GM19452 (cell line): ENCODE data around the gene LARP1.

Source experiments
- ATAC-seq: cut with Tn5 transposase; IDR thresholded peaks from one replicate; pipeline ENCODE4 v1.9.1; 2021; ENCODE audit not compliant: unreplicated experiment

LARP1 gene

DNA sequence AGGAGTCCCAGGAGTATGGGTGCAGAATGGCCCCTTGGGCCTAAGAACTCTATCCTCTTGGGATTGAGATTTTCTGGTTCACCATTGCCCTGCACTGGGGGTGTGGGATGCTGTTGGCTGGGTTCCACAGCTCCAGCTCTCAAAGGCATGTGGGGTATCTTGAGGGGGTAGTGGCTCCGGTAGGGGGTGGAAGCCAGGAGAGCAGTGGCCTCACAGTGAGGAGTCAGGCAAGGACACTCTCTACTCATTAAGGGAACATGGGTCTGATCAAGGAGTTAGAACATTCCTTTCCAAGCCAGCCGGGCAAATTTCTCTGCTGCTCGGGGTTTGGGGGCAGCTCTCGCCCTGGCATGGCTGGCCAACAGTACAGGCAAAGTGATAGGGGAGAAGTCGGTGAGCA, 33.0 kb downstream of the LARP1 start:
- ATAC-seq = no peak

GRCh38 chr5:154791535-154791934, 36.4 kb downstream of the LARP1 start:
- peak; percentile 76 for ATAC-seq

GRCh38 chr5:154793599-154794524, 38.7 kb downstream of the LARP1 start:
- no peak for ATAC-seq

GRCh38 chr5:154794525-154795234, 39.5 kb downstream of the LARP1 start:
- no peak for ATAC-seq

- no peak for ATAC-seq
Measured at GRCh38 chr5:154795235-154795596, 40.0 kb downstream of the LARP1 start.

- ATAC-seq = no peak
Measured at GRCh38 chr5:154797762-154798161, 42.6 kb downstream of the LARP1 start.

DNA sequence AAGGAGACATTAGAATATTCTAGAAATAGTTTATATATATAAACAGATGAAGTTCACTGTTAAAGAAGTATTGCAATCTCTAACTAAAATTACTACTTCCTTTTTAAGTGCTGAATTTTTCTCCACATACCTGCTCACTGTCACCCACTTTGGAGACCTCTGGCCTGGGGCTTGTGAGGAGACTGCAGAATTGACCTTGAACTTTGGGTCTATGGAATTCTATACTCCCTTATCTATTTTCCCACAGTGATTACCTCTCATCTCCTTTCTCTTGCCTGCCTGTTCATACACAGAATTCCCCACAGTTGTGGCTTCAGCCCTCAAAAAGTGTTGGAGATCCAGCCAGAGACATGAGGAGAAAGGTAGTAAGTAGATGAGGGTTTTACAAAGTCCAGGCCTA, 45.4 kb downstream of the LARP1 start:
- ATAC-seq = no peak

GRCh38 chr5:154801083-154801482, 45.9 kb downstream of the LARP1 start:
- no peak for ATAC-seq

GRCh38 chr5:154802050-154802449, 46.9 kb downstream of the LARP1 start:
- no peak for ATAC-seq

- no peak for ATAC-seq
Measured at GRCh38 chr5:154806176-154806575, 51.0 kb downstream of the LARP1 start.

- no peak for ATAC-seq
Measured at GRCh38 chr5:154811239-154811638, 56.1 kb downstream of the LARP1 start.

- ATAC-seq = peak; percentile 71
Measured at GRCh38 chr5:154811653-154812465, 56.7 kb downstream of the LARP1 start.

GRCh38 chr5:154813158-154813557, 58.0 kb downstream of the LARP1 start:
- ATAC-seq = no peak

GRCh38 chr5:154813736-154814135, 58.6 kb downstream of the LARP1 start:
- no peak for ATAC-seq

DNA sequence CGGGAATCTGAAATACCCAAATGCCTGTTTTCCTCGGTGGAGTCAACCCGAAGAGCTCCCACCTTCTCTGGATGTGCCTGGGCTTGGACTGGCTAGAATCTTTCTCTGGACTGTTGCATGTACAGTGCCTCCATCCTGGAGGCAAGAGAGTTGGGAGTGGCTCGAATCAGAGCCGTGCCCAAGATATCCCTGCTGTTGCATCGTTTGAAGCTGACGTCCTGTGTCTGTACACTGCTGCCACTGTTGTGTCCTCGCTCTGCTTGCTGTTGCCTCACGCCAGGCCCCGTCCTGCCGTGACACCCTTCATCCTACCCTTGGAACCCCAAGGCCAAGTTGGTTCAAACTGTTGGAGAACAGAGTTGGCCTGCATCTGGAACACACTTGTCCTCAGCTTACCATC, 59.8 kb downstream of the LARP1 start:
- ATAC-seq = no peak

DNA sequence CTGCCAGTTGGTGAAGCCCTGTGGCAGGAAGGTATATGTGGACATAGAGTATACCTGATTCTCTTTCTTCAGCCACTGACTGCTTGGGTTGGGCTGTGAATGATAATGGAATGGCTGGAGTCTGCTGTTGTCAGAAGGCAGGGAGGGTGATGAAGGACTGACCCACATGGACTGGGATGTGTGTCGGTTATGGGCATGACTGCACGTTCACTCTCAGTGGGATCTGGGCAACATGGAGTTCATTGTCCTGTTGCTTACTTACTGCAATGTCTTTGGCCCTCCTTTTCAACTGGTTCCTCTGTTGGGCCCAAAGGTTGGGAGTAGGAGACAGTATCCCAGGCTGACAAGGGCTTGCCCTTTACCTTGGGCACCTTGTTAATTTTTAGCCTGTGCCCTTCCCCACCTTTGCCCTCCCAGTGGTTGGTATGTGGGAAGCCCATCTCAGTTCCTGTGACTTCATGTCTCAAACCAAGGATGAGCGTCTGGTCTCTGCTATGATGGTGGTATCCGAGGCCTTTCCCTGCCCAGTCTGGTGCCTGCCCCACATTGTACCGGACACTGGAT, 60.6 kb downstream of the LARP1 start:
- no peak for ATAC-seq

DNA sequence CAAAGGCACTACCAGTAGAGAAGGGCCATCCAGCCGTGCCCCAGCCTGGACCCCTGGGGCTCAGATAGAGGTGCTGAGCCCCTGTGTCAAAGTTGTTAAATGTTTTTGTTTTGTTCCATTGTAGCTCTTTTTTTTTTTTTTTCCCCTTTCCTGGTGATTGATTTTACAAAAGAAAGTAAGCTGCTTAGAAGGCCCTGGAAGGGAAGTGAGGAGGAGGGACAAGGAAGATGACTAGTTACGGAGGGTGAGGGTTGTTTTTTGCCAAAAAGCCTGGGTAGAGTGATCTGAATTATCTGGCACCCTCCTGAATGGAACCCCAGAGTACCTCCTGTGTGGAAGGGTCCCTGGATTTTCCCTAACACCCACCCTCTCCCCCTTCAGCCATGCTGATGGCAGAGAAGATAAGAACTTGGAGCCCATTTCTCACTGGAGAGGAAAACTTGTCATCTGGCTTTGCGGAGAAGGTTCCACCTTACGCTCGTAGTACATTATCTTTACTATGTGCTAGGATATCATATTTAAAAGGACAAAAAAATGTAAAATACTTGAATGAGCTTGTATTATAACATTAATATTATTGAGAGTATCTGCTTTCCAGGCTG, 61.8 kb downstream of the LARP1 start:
- ATAC-seq = no peak

DNA sequence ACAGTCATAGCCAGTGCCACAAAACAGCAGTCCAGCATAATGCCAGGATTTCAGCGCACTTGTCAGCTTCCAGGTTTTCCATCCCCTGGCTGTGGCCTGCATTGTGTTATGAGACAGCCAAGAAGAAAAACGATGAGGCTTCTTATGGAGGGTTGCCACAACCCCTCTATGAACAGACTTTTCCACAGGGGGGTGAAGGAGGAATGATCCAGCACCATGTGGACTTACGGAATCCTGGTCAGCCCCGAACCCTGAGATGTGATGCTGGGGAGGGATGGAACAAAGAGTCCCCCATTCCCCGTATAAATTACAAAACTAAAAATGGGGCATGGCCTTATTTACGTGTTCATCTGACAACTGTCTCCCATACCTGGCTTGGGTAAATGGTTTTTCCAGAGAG, 62.6 kb downstream of the LARP1 start:
- no peak for ATAC-seq

DNA sequence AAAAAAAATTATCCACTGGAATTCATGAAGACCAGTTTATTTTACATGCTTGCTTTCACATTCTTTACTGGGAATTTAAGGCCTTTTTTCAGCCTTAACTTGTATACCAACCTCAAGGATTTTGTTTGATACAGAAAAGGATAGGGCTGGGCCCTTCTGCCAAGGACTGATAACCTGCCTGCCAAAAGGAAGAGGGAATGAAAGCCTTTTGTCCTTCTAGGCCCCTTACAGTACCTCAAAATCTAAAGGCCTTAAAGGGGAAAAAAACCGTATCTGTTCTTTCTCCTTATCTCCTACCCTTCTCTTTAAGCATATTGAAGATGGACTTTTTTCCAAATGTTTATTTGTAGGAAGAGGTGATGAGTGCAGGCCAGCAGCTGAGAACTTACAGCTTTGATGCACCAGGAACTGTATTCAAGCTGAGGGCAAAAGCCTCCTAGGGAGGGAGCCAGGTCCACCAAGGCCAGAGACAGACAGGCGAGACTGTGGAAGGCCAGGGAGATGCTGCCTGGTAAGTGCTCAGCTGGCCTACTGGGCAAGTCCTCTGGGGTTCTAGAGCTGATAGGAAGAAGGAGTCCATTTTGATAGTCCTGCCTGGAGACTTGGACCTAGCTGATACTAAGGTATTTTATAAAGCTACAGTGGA, 63.4 kb downstream of the LARP1 start:
- no peak for ATAC-seq

GRCh38 chr5:154819546-154819945, 64.4 kb downstream of the LARP1 start:
- no peak for ATAC-seq
